GM12878 (cell line): Measurements from ENCODE around the gene NDUFA5. TPM values are rescaled to one million over a fixed set of nuclear protein-coding genes. Genes with fewer than 3 reads are reported as not detected.
A peak's percentile ranks its signal among the peaks of the same experiment; 100 is the strongest.

Experiments
- CREM ChIP-seq: IDR thresholded peaks from 2 replicates; pipeline ENCODE4 v1.6.1; 2014; ENCODE audit warnings: antibody characterized with exemption, low read depth
- JUNB ChIP-seq: IDR thresholded peaks from 2 replicates; pipeline ENCODE4 v1.6.1; 2016; ENCODE audit warnings: antibody characterized with exemption, mild to moderate bottlenecking
- LARP7 ChIP-seq: fragments of 450-650 bp; IDR thresholded peaks from 2 replicates; pipeline ENCODE4 v1.6.1; 2017; ENCODE audit warnings: mild to moderate bottlenecking
- MYC ChIP-seq: IDR thresholded peaks from 2 replicates; pipeline ENCODE4 v1.6.1; 2011; ENCODE audit warnings: mild to moderate bottlenecking, low read length, moderate library complexity, inconsistent platforms; ENCODE audit not compliant: insufficient read depth, insufficient replicate concordance, insufficient read length, severe bottlenecking
- SPI1 ChIP-seq: IDR thresholded peaks from 2 replicates; pipeline ENCODE4 v1.6.1; 2011; ENCODE audit warnings: low read depth, mild to moderate bottlenecking, low read length, moderate library complexity, borderline replicate concordance; ENCODE audit not compliant: insufficient read depth
- WRNIP1 ChIP-seq: IDR thresholded peaks from 2 replicates; pipeline ENCODE4 v1.6.1; 2011; ENCODE audit warnings: low read depth, low read length, improper control_type of control experiment, borderline replicate concordance
- ZNF687 ChIP-seq: fragments of 450-650 bp; IDR thresholded peaks from 2 replicates; pipeline ENCODE4 v1.6.1; 2017; ENCODE audit warnings: mild to moderate bottlenecking, moderate library complexity
- polyA plus RNA-seq, 11 experiments: library from polyadenylated mRNA; depleted of rRNA in 4 of 11; unstranded in 6 of 11; stranded (reverse) in 5 of 11; fragments of >200 nt; fragmentation: Nextera tagmentation in 4 of 11; fragmentation: Illumina TruSeq in 1 of 11; extraction: Ambion mirVana in 4 of 11; extraction: Trizol in 1 of 11; gene quantifications; 1 replicate in 1 of 11; 2 replicates in 10 of 11; pipeline versions ENCODE4 v1.2.1 to v1.2.3, GENCODE V29; 2011 to 2016; ENCODE audit warnings: inconsistent platforms in 2 of 11, missing spikeins in 2 of 11, low read depth in 1 of 11
- total RNA-seq, 4 experiments: library from RNA; depleted of rRNA in 3 of 4; stranded (reverse); fragments of >200 nt in 3 of 4; fragmentation: Illumina TruSeq in 1 of 4; extraction: Trizol in 1 of 4; gene quantifications; 2 replicates each; pipeline versions ENCODE4 v1.2.1 to v1.2.3, GENCODE V29; 2013 to 2021
- TF ChIP-seq, protein P1 (sequence below): fragments of 450-650 bp; IDR thresholded peaks from 2 replicates; pipeline ENCODE4 v1.6.1; 2018; ENCODE audit warnings: borderline replicate concordance, mild to moderate bottlenecking; ENCODE audit not compliant: partially characterized antibody
- TF ChIP-seq, protein P2 (sequence below): fragments of 450-650 bp; IDR thresholded peaks from 2 replicates; pipeline ENCODE4 v1.6.1; 2017; ENCODE audit warnings: low read depth, mild to moderate bottlenecking, moderate library complexity
- TF ChIP-seq, protein P3 (sequence below): fragments of 450-650 bp; formaldehyde crosslinking; IDR thresholded peaks from 2 replicates; pipeline ENCODE4 v1.5.0; 2022; ENCODE audit warnings: mild to moderate bottlenecking, missing genetic modification characterization
- TF ChIP-seq, protein P4 (sequence below): fragments of 450-650 bp; formaldehyde crosslinking; IDR thresholded peaks from 2 replicates; pipeline ENCODE4 v1.4.0; 2020; ENCODE audit warnings: mild to moderate bottlenecking, moderate library complexity

The NDUFA5 gene
- total and polyA plus RNA-seq, 10 of the 15 experiments (the other 5 are each of a cell fraction or from before 2014, with no cell fraction given): 51.0 to 209 (median 86.9) TPM

DNA sequence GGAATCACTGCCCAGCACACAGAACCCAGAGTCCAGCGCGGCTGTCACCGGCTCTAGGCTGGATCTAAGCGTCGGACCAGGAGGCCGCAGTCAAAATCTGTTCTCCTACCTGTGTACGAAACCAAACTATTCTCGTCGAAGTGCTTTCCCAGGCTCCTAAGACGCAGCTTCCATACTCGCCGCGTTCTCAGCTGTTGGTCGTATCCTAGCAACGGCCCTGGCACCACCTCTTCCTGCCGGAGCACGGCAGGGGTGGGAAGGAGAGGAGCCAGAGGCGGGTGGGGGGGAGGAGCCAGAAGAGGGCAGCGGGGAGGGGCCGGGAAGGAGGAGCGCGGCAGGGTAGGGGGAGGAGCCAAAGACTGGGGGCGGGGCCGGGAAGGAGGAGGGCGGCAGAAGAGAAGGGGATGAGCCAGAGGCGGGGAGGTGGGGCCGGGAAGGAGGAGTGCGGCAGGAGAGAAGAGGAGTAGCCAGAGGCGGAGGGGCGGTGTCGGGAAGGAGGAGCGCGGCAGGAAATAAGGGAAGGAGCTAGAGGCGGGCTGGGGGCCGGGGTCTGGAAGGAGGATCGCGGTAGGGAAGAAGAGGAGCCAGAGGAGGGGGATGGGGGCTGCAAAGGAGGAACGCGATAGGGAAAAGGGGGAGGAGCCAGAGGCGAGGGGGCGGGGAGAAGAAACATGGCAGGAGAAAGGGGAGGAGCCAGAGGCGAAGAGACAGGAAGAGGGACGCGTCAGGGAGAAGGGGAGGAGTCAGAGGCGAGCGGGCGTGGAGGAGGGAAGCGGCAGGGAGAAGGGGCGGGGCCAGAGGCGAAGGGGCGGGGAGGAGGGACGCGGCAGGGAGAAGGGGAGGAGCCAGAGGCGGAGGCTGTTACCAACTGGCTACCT, 23.0 kb downstream of the NDUFA5 start, which contains the start of gene IQUB (continued):
- TF ChIP-seq ZNF687: no peak
- TF ChIP-seq, protein P1, sequence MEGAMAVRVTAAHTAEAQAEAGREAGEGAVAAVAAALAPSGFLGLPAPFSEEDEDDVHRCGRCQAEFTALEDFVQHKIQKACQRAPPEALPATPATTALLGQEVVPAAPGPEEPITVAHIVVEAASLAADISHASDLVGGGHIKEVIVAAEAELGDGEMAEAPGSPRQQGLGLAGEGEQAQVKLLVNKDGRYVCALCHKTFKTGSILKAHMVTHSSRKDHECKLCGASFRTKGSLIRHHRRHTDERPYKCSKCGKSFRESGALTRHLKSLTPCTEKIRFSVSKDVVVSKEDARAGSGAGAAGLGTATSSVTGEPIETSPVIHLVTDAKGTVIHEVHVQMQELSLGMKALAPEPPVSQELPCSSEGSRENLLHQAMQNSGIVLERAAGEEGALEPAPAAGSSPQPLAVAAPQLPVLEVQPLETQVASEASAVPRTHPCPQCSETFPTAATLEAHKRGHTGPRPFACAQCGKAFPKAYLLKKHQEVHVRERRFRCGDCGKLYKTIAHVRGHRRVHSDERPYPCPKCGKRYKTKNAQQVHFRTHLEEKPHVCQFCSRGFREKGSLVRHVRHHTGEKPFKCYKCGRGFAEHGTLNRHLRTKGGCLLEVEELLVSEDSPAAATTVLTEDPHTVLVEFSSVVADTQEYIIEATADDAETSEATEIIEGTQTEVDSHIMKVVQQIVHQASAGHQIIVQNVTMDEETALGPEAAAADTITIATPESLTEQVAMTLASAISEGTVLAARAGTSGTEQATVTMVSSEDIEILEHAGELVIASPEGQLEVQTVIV: no peak
- TF ChIP-seq, protein P2, sequence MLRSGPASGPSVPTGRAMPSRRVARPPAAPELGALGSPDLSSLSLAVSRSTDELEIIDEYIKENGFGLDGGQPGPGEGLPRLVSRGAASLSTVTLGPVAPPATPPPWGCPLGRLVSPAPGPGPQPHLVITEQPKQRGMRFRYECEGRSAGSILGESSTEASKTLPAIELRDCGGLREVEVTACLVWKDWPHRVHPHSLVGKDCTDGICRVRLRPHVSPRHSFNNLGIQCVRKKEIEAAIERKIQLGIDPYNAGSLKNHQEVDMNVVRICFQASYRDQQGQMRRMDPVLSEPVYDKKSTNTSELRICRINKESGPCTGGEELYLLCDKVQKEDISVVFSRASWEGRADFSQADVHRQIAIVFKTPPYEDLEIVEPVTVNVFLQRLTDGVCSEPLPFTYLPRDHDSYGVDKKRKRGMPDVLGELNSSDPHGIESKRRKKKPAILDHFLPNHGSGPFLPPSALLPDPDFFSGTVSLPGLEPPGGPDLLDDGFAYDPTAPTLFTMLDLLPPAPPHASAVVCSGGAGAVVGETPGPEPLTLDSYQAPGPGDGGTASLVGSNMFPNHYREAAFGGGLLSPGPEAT: peak; percentile 78; the same call in 1 of the 2 replicates
- TF ChIP-seq MYC: no peak
- TF ChIP-seq LARP7: no peak
- no peak for TF ChIP-seq CREM
- peak; percentile 34; the same call in 1 of the 2 replicates for TF ChIP-seq SPI1
- TF ChIP-seq, protein P3, sequence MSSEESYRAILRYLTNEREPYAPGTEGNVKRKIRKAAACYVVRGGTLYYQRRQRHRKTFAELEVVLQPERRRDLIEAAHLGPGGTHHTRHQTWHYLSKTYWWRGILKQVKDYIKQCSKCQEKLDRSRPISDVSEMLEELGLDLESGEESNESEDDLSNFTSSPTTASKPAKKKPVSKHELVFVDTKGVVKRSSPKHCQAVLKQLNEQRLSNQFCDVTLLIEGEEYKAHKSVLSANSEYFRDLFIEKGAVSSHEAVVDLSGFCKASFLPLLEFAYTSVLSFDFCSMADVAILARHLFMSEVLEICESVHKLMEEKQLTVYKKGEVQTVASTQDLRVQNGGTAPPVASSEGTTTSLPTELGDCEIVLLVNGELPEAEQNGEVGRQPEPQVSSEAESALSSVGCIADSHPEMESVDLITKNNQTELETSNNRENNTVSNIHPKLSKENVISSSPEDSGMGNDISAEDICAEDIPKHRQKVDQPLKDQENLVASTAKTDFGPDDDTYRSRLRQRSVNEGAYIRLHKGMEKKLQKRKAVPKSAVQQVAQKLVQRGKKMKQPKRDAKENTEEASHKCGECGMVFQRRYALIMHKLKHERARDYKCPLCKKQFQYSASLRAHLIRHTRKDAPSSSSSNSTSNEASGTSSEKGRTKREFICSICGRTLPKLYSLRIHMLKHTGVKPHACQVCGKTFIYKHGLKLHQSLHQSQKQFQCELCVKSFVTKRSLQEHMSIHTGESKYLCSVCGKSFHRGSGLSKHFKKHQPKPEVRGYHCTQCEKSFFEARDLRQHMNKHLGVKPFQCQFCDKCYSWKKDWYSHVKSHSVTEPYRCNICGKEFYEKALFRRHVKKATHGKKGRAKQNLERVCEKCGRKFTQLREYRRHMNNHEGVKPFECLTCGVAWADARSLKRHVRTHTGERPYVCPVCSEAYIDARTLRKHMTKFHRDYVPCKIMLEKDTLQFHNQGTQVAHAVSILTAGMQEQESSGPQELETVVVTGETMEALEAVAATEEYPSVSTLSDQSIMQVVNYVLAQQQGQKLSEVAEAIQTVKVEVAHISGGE (CRISPR knock-in tag): no peak
- TF ChIP-seq, protein P4, sequence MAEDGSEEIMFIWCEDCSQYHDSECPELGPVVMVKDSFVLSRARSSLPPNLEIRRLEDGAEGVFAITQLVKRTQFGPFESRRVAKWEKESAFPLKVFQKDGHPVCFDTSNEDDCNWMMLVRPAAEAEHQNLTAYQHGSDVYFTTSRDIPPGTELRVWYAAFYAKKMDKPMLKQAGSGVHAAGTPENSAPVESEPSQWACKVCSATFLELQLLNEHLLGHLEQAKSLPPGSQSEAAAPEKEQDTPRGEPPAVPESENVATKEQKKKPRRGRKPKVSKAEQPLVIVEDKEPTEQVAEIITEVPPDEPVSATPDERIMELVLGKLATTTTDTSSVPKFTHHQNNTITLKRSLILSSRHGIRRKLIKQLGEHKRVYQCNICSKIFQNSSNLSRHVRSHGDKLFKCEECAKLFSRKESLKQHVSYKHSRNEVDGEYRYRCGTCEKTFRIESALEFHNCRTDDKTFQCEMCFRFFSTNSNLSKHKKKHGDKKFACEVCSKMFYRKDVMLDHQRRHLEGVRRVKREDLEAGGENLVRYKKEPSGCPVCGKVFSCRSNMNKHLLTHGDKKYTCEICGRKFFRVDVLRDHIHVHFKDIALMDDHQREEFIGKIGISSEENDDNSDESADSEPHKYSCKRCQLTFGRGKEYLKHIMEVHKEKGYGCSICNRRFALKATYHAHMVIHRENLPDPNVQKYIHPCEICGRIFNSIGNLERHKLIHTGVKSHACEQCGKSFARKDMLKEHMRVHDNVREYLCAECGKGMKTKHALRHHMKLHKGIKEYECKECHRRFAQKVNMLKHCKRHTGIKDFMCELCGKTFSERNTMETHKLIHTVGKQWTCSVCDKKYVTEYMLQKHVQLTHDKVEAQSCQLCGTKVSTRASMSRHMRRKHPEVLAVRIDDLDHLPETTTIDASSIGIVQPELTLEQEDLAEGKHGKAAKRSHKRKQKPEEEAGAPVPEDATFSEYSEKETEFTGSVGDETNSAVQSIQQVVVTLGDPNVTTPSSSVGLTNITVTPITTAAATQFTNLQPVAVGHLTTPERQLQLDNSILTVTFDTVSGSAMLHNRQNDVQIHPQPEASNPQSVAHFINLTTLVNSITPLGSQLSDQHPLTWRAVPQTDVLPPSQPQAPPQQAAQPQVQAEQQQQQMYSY (CRISPR knock-in tag): no peak
- TF ChIP-seq WRNIP1: no peak
- TF ChIP-seq JUNB: no peak
